ENCODE data around the gene ZGPAT. TPM values are rescaled to one million over a fixed set of nuclear protein-coding genes. Genes with fewer than 3 reads are reported as not detected.

The ZGPAT gene
- total RNA-seq, 2 donors from 2014 or later = 27.2 to 41.4 TPM

DNA sequence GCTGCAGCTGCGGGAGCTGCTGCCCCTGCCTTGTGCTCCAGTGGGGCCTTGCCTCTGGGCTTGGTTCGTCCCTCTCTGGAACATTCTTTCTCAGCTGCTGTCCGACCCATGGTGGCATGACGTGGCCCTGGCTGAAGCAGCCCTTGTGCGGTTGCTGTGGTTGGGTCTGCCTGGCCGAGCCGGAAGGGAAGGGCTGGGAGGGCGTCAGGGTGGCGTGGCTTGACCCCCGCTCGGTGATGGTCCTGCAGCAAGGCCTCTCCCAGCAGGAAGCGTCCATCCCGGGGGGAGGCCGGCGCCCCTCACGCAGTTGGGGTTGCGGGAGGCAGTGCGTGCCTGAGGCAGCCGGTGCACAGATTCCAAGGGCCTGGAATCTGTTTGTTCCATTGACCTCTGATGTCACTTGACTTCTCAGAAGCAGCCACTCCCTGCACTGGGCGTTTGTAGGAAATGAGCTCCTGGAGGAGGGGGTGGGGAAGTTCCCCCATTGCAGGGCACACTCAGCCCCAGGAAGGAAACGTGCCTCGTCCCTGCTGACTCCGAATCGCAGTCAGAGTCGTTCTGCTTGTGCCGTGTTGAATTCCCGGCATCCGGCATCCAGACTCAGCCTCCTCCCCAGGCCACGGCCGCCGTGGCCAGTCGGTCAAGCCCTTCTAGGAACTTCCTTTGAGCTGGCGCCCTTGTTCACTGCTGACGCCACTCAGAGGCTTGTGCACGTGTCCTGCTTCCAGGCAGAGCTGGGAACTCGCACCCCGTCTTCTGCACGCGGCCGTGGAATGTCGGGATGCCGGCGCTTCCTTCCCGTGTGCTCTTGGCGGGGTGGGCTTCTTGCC lies 21.1 kb upstream of the ZGPAT start:
- DNase-seq = peak; percentile 86
- Histone ChIP-seq H3K4me3 (no peak overlapping the region), H3K9ac (ENCODE audit: low read depth in 2 of 2, low read length in 2 of 2) (peak overlapping the region; percentile 20 to 35), H3K9me3 (no peaks in the 10 kb centered on the region), H3K36me3 (no peaks in the 10 kb centered on the region), H3K4me1 (peaks cover 27% of the 10 kb centered on the region), H3K27me3 (no peaks in the 10 kb centered on the region), H3K27ac (peak overlapping the region; percentile 82)
- TF ChIP-seq, protein P1, sequence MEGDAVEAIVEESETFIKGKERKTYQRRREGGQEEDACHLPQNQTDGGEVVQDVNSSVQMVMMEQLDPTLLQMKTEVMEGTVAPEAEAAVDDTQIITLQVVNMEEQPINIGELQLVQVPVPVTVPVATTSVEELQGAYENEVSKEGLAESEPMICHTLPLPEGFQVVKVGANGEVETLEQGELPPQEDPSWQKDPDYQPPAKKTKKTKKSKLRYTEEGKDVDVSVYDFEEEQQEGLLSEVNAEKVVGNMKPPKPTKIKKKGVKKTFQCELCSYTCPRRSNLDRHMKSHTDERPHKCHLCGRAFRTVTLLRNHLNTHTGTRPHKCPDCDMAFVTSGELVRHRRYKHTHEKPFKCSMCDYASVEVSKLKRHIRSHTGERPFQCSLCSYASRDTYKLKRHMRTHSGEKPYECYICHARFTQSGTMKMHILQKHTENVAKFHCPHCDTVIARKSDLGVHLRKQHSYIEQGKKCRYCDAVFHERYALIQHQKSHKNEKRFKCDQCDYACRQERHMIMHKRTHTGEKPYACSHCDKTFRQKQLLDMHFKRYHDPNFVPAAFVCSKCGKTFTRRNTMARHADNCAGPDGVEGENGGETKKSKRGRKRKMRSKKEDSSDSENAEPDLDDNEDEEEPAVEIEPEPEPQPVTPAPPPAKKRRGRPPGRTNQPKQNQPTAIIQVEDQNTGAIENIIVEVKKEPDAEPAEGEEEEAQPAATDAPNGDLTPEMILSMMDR (IDR thresholded peaks at IDR 0.05) = no peak
- intact Hi-C loops (cut with DNase I) = no loop called here

DNA sequence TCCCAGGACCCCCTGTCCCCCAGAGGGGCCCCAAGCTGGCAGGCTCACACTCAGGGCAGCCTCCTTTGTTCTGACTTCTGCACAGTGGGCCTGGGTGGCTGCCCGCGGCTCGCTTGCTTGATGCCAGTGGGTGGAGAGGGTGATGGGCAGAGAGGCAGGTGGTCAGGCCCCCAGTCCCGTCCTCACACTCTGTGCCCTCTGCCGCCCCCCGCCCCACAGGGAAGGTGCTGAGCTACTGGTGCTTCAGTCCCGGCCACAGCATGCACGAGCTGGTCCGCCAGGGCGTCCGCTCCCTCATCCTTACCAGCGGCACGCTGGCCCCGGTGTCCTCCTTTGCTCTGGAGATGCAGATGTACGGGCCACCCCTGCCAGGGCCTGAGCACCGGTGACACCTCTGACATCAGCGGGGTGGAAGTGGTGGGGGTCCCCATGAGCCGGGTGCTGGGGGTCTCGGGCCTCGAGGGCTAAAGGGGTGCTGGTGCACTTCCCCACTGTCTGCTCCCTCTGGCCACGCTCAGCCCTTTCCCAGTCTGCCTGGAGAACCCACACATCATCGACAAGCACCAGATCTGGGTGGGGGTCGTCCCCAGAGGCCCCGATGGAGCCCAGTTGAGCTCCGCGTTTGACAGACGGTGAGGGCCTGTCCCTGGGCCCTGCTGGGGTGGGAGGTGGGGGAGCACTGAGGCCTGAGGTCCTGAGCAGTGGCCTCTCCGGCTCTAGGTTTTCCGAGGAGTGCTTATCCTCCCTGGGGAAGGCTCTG lies 20.2 kb upstream of the ZGPAT start:
- H3K4me3 ChIP-seq = no peak overlapping the region
- peaks cover 33% of the 10 kb centered on the region for H3K4me1 ChIP-seq
- H3K27ac ChIP-seq = peak overlapping the region; percentile 82
- no peaks in the 10 kb centered on the region for H3K36me3 ChIP-seq
- no peak for DNase-seq
- H3K9ac ChIP-seq (ENCODE audit: low read depth in 2 of 2, low read length in 2 of 2) = peak overlapping the region; percentile 35 to 41
- intact Hi-C loops (cut with DNase I) = no loop called here
- no peaks in the 10 kb centered on the region for H3K27me3 ChIP-seq
- TF ChIP-seq, protein P1 (IDR thresholded peaks at IDR 0.05) = no peak
- no peaks in the 10 kb centered on the region for H3K9me3 ChIP-seq

DNA sequence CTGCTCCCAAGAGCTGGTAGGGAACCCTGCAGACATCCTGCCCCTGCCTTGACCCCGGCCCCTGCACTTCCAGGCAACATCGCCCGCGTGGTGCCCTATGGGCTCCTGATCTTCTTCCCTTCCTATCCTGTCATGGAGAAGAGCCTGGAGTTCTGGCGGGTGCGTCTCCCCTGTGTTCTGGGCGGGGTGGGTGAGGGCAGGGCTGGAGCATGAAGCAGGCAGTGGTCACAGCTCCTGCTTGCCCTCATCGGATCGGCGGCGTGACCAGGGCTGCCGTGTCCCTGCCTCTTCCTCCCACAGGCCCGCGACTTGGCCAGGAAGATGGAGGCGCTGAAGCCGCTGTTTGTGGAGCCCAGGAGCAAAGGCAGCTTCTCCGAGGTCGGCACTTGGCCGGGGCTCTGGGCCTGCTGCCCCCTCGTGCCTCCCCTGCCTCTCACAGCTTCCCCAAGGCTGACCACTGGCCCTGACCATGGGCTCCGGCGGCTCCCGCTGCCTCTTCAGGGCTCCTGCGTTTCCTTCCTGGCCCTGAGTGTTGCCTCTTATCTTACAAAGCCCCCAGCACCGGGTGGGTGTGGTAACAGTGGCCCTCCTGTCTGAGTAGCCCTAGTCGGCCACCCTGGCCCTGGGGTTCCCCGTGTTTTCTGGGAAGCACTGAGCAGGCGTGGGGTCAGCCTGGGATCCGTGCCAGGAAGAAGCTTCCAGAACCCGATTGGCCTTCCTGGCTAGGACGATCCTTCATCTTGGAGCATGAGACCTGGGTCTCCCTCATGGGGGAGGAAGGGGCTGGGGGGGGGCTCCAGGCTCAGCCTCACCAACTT lies 19.4 kb upstream of the ZGPAT start:
- H3K36me3 ChIP-seq = no peaks in the 10 kb centered on the region
- peaks cover 33% of the 10 kb centered on the region for H3K4me1 ChIP-seq
- TF ChIP-seq, protein P1 (IDR thresholded peaks at IDR 0.05) = no peak
- intact Hi-C loops (cut with DNase I) = no loop called here
- no peaks in the 10 kb centered on the region for H3K9me3 ChIP-seq
- no peaks in the 10 kb centered on the region for H3K27me3 ChIP-seq
- H3K4me3 ChIP-seq = no peak overlapping the region
- DNase-seq = no peak
- peak overlapping the region in 1 of 2 donors; percentile 41 for H3K9ac ChIP-seq (ENCODE audit: low read depth in 2 of 2, low read length in 2 of 2)
- peak overlapping the region; percentile 82 for H3K27ac ChIP-seq

DNA sequence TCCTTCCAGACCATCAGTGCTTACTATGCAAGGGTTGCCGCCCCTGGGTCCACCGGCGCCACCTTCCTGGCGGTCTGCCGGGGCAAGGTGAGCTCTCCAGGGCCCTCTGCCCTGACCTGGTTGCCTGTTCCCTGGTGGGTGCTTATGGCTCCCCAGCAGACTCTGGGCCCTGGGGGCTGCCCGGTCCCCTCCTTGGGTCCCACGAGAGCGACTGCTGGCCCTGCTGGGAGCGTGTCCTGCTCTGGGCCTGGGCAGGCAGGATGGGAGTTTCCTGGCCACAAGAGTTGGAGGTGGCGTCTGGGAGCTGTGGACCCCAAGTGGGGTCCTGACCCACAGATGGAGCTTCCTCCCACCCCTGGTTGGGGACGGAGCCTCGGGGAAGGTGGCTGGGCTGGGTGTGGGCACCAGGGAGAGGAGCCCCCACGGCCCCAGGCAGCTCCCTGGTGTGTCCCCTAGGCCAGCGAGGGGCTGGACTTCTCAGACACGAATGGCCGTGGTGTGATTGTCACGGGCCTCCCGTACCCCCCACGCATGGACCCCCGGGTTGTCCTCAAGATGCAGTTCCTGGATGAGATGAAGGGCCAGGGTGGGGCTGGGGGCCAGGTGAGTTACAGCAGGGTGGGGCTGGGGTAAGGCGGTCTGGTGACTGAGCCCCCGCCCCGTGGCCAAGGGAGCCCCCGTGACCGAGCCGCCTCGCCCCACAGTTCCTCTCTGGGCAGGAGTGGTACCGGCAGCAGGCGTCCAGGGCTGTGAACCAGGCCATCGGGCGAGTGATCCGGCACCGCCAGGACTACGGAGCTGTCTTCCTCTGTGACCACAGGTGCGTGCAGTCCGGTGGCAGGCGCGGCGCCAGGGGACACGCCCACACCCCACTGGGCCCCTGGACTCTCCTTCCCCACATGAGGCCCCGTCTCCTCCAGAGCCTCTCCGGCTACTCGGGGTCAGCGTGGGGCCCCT lies 18.5 kb upstream of the ZGPAT start:
- no peak for DNase-seq
- H3K27ac ChIP-seq = peak overlapping the region; percentile 83
- peak overlapping the region in 1 of 2 donors; percentile 12 for H3K9ac ChIP-seq (ENCODE audit: low read depth in 2 of 2, low read length in 2 of 2)
- H3K27me3 ChIP-seq = no peaks in the 10 kb centered on the region
- intact Hi-C loops (cut with DNase I) = no loop called here
- TF ChIP-seq, protein P1 (IDR thresholded peaks at IDR 0.05) = no peak
- H3K36me3 ChIP-seq = no peaks in the 10 kb centered on the region
- peaks cover 33% of the 10 kb centered on the region for H3K4me1 ChIP-seq
- peak overlapping the region; percentile 26 for H3K4me3 ChIP-seq
- H3K9me3 ChIP-seq = no peaks in the 10 kb centered on the region
